ENCODE results near the gene FEN1.

The FEN1 gene

GRCh38 chr11:61775106-61775505, 17.6 kb upstream of the FEN1 start:
- no peak for TF ChIP-seq CTCF (IDR thresholded peaks at IDR 0.05)

DNA sequence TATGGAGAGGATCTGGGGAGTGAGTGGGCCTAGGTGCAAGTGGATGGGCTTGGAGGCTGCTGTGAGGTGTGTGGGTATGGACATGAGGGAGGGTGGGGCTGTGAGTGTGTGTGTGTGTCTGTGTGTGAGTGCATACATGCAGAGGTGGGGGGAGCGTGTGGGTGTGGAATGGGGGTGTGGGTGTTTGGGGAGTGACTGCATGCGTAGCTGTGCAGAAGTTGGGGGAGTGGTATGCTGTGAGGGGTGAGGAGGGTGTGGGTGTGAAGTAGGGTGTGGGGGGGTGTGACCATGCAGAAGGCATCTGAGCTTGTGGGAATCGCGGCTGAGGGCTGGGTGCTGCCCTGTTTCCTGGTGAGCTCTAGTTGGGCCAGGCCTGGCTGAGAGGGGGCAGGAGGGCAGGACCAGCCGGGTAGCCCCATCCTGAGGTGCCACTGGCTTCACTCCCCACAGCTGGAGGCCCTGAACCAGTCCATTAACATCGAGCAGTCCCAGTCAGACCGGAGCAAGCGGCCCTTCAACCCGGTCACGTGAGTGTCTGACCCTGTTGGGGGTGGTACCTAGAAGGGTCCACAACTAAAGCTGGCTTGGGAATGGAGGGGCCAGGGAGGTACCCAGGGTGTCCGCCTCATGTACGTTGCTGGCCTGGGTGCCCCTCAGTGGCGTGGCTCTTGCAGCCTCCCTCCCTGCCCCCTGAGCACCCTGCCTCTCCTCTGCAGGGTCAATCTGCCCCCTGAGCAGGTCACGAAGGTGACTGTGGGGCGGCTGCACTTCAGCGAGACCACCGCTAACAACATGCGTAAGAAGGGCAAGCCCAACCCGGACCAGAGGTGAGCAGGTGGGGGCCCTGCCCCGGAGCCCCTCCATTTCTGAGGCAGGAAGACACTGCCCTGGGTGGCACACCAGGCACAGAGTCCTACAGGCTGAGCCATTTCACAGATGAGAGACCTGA, 16.8 kb upstream of the FEN1 start:
- no peak for TF ChIP-seq CTCF (IDR thresholded peaks at IDR 0.05)

DNA sequence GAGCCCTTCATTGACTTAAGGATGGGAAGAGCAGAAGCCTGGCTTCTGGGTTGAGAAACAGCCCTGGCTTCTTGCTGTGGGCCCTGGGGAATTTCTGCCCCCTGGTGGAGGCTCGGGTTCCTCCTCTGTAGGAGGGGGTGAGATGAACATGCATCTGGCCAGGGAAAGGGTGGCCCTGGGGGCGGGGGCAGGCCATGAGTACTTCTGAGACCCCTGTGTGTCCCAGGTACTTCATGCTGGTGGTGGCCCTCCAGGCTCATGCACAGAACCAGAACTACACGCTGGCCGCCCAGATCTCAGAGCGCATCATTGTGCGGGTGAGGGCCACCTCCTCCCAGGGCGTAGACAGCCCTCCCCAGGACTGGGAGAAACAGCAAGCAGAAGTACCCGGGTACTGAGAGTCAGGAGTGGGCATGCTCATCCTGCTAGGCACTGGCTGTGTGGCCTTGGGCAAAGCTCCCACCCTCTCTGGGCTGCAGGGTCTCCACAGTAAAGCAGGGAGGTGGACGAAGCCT, 16.1 kb upstream of the FEN1 start:
- TF ChIP-seq CTCF (IDR thresholded peaks at IDR 0.05) = peak; percentile 79

- TF ChIP-seq CTCF (IDR thresholded peaks at IDR 0.05) = no peak
Measured at GRCh38 chr11:61777234-61778090, 15.2 kb upstream of the FEN1 start.

- no peak for TF ChIP-seq CTCF (IDR thresholded peaks at IDR 0.05)
Measured at GRCh38 chr11:61778357-61778886, 14.3 kb upstream of the FEN1 start.

- no peak for TF ChIP-seq CTCF (IDR thresholded peaks at IDR 0.05)
Measured at GRCh38 chr11:61778920-61779650, 13.6 kb upstream of the FEN1 start.
